DND-41 (cell line): ENCODE results near the gene HSH2D.

Source experiments
- ATAC-seq: fragments of 200-7000 bp; cut with Tn5 transposase; 3 replicates; pipeline ENCODE4 v1.9.1; 2021; ENCODE audit warnings: low read depth; ENCODE audit not compliant: insufficient read depth
- DNase-seq: peaks from one replicate; pipeline ENCODE4 v3.0.0-alpha.2; 2020
- H2AFZ ChIP-seq: 2 replicates; pipeline ENCODE4 v1.6.0; 2012; ENCODE audit warnings: low read depth, low read length
- H3K27ac ChIP-seq: 2 replicates; pipeline ENCODE4 v1.5.1; 2012; ENCODE audit warnings: low read length, inconsistent platforms
- H3K27me3 ChIP-seq: fragments of 200-600 bp; sonication (generic); 2 replicates; pipeline ENCODE4 v1.6.0; 2012; ENCODE audit warnings: low read length, mild to moderate bottlenecking, inconsistent platforms; ENCODE audit not compliant: insufficient read depth, poor library complexity
- H3K36me3 ChIP-seq: 2 replicates; pipeline ENCODE4 v1.5.1; 2012; ENCODE audit warnings: low read length, inconsistent platforms; ENCODE audit not compliant: insufficient read depth
- H3K4me1 ChIP-seq: 2 replicates; pipeline ENCODE4 v1.5.1; 2012; ENCODE audit warnings: mild to moderate bottlenecking, low read length; ENCODE audit not compliant: insufficient read depth
- H3K4me2 ChIP-seq: 2 replicates; pipeline ENCODE4 v1.6.0; 2012; ENCODE audit warnings: mild to moderate bottlenecking, moderate library complexity, low read length, inconsistent platforms; ENCODE audit not compliant: insufficient read depth
- H3K4me3 ChIP-seq, 2 experiments: fragments of 200-600 bp in 1 of 2; shearing (Covaris generic) in 1 of 2; 2 replicates each; pipeline ENCODE4 v1.5.1; 2012 to 2016; ENCODE audit warnings: inconsistent platforms in 2 of 2, low read length in 2 of 2, mild to moderate bottlenecking in 2 of 2, low read depth in 1 of 2, moderate library complexity in 1 of 2
- H3K79me2 ChIP-seq: 2 replicates; pipeline ENCODE4 v1.6.0; 2012; ENCODE audit warnings: low read length, inconsistent platforms; ENCODE audit not compliant: insufficient read depth
- H3K9ac ChIP-seq: 2 replicates; pipeline ENCODE4 v1.6.0; 2012; ENCODE audit warnings: low read depth, mild to moderate bottlenecking, inconsistent platforms, low read length, moderate library complexity
- H3K9me3 ChIP-seq: 2 replicates; pipeline ENCODE4 v1.5.1; 2012; ENCODE audit warnings: low read length, moderate library complexity, mild to moderate bottlenecking, inconsistent platforms; ENCODE audit not compliant: insufficient read depth, severe bottlenecking
- H4K20me1 ChIP-seq: 2 replicates; pipeline ENCODE4 v1.6.0; 2012; ENCODE audit warnings: low read length; ENCODE audit not compliant: insufficient read depth
- CTCF ChIP-seq: IDR thresholded peaks from 2 replicates; pipeline ENCODE4 v1.5.1; 2012; ENCODE audit warnings: borderline replicate concordance, low read length, moderate library complexity, mild to moderate bottlenecking; ENCODE audit not compliant: poor library complexity, severe bottlenecking; ENCODE audit errors: extremely low read depth
- EZH2 ChIP-seq: IDR thresholded peaks from 3 replicates; pipeline ENCODE4 v1.6.1; 2012; ENCODE audit warnings: borderline replicate concordance, low read depth, mild to moderate bottlenecking, moderate library complexity, low read length, inconsistent platforms; ENCODE audit not compliant: severe bottlenecking

HSH2D gene

GRCh38 chr19:16146112-16146511, 2.6 kb downstream of the HSH2D start:
- Histone ChIP-seq H3K36me3 (no peaks in the 10 kb centered on the region), H3K27ac (no peak overlapping the region), H3K9ac (no peak overlapping the region), H3K4me1 (no peaks in the 10 kb centered on the region), H4K20me1 (no peaks in the 10 kb centered on the region), H3K4me3 (no peak overlapping the region), H3K79me2 (no peaks in the 10 kb centered on the region), H2AFZ (no peak overlapping the region), H3K27me3 (no peaks in the 10 kb centered on the region), H3K9me3 (no peaks in the 10 kb centered on the region), H3K4me2 (no peak overlapping the region)
- ATAC-seq (no peak), DNase-seq (no peak)
- TF ChIP-seq CTCF (no peak), EZH2 (no peak)

GRCh38 chr19:16148443-16149229, 5.2 kb downstream of the HSH2D start:
- H2AFZ ChIP-seq, result no peak overlapping the region

GRCh38 chr19:16153582-16154336, 10.3 kb downstream of the HSH2D start:
- Histone ChIP-seq H3K27ac (no peak overlapping the region), H3K4me1 (no peaks in the 10 kb centered on the region), H3K9me3 (no peaks in the 10 kb centered on the region), H3K4me2 (no peak overlapping the region), H3K27me3 (no peaks in the 10 kb centered on the region), H3K79me2 (no peaks in the 10 kb centered on the region), H3K9ac (no peak overlapping the region), H3K36me3 (no peaks in the 10 kb centered on the region), H3K4me3 (no peak overlapping the region), H2AFZ (no peak overlapping the region), H4K20me1 (no peaks in the 10 kb centered on the region; the same call in 1 of the 2 replicates)
- peak; percentile 27 for DNase-seq
- ATAC-seq, result no peak
- no peak for TF ChIP-seq EZH2
- TF ChIP-seq CTCF, result no peak

More at GRCh38 chr19:16148443-16149229, 5.2 kb downstream of the HSH2D start:
- Histone ChIP-seq H3K79me2 (no peaks in the 10 kb centered on the region), H3K9ac (no peak overlapping the region), H3K27me3 (no peaks in the 10 kb centered on the region), H3K4me2 (no peak overlapping the region), H3K4me3 (no peak overlapping the region), H3K4me1 (no peaks in the 10 kb centered on the region), H4K20me1 (no peaks in the 10 kb centered on the region; the same call in 1 of the 2 replicates), H3K27ac (no peak overlapping the region), H3K9me3 (no peaks in the 10 kb centered on the region), H3K36me3 (no peaks in the 10 kb centered on the region)
- no peak for ATAC-seq
- DNase-seq, result no peak
- TF ChIP-seq EZH2 (no peak), CTCF (no peak)
